ENCODE results near the gene ETV2. TPM values are rescaled to one million over a fixed set of nuclear protein-coding genes. Genes with fewer than 3 reads are reported as not detected.

Gene ETV2
- total and polyA plus RNA-seq, 2 of the 4 experiments (the other 2 are of a cell fraction): 1.2 TPM; not detected in 1

DNA sequence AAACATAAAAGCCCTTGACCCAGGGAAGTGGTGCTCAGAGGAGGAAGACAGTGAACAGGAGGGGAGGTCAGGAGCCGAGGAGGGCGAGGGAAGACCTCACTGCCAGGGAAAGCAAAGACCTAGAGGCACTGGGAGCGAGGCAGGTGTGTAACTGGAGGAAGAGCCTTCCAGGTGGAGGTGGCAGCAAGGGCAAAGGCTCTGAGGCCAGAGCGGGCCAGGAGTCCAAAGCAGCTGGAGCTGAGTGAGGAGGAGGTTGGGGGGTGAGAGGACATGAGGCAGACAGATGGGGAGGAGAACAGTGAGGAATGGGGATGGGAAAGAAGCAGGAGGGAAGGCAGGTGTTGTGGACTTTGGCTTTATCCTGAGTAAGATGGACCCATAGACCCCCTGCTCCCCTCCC lies 28.4 kb downstream of the ETV2 start:
- H3K14ac ChIP-seq (replicated peaks; ENCODE audit: low read depth, low read length): no peak overlapping the region
- intact Hi-C loops (cut with micrococcal nuclease): no loop called here
- H3K23ac ChIP-seq (ENCODE audit: low read depth, low read length): no peak overlapping the region
- no peak for TF ChIP-seq MAFK (IDR thresholded peaks at IDR 0.05; ENCODE audit: low read depth, low read length)
- no peak for TF ChIP-seq SMC3 (IDR thresholded peaks at IDR 0.05; ENCODE audit: low read depth, low read length)
- TF ChIP-seq NFE2L2 (IDR thresholded peaks at IDR 0.05; ENCODE audit: low read depth, low read length): no peak
- no peak for TF ChIP-seq RFX5 (IDR thresholded peaks at IDR 0.05; ENCODE audit: low read depth, low read length)
- TF ChIP-seq BHLHE40 (IDR thresholded peaks at IDR 0.05; ENCODE audit: low read depth, low read length): no peak
- no peak for TF ChIP-seq RCOR1 (IDR thresholded peaks at IDR 0.05; ENCODE audit: insufficient replicate concordance, low read length)
- no peak for TF ChIP-seq MAZ (IDR thresholded peaks at IDR 0.05; ENCODE audit: borderline replicate concordance, low read depth, low read length)
- no peak for TF ChIP-seq POLR2A (IDR thresholded peaks at IDR 0.05; ENCODE audit: low read depth, low read length)
- no peak overlapping the region for H3K4ac ChIP-seq (ENCODE audit: low read depth, low read length)
- dilution Hi-C loops (cut with HindIII; ENCODE audit: low sequenced_read_pairs, unreplicated experiment): no loop called here
- H4K8ac ChIP-seq (ENCODE audit: low read depth in 2 of 2, low read length in 2 of 2): no peak overlapping the region
- H2BK15ac ChIP-seq (ENCODE audit: low read depth, low read length): no peak overlapping the region
- no peak overlapping the region for H4K91ac ChIP-seq (ENCODE audit: insufficient read depth, low read depth, low read length)
- no peaks in the 10 kb centered on the region for H3K9me1 ChIP-seq (ENCODE audit: insufficient read depth, low read length)
- H3K56ac ChIP-seq (ENCODE audit: extremely low read depth, insufficient read depth, low read length): no peak overlapping the region
- no peak overlapping the region for H3K4me2 ChIP-seq (ENCODE audit: low read depth, low read length)
- H3K27ac ChIP-seq (ENCODE audit: insufficient read depth, low read length): no peak overlapping the region
- in situ Hi-C loops (cut with MboI; ENCODE audit: low sequenced_read_pairs): no loop called here
- no peaks in the 10 kb centered on the region for H3K79me1 ChIP-seq (ENCODE audit: low read depth in 1 of 2, low read length in 2 of 2)
- ATAC-seq (ENCODE audit: low read depth): no peak
- ChIA-PET POLR2A (ENCODE audit: unreplicated experiment) (no interaction called here), CTCF (interaction anchor here (0.6 kb wide), 1 partner anchor 1545 kb away, joined by 3 read pairs; no protein-coding TSS in a partner anchor)
- H4K5ac ChIP-seq (ENCODE audit: low read depth, low read length): no peak overlapping the region
- 0 out of 2 replicates have a peak, but pooled peaks cover 3% of the 10 kb centered on the region for H4K20me1 ChIP-seq (ENCODE audit: insufficient read depth, low read length)
- no peaks in the 10 kb centered on the region for H3K9me3 ChIP-seq (ENCODE audit: control insufficient read depth, insufficient read depth, low read length)
- 40% methylated on average over 2 of the region's 4 CpGs; no CpG with 5 or more reads in 1 of the 2 experiments for WGBS, 2 experiments (ENCODE audit: extremely low coverage in 2 of 2, insufficient read length in 1 of 2)
- no peak for DNase-seq
- H2BK5ac ChIP-seq (ENCODE audit: low read depth, low read length, poor library complexity, severe bottlenecking): no peak overlapping the region
- no peaks in the 10 kb centered on the region for H3K4me1 ChIP-seq (ENCODE audit: control insufficient read depth, insufficient read depth, low read length)
- no peak overlapping the region for H3K9ac ChIP-seq (ENCODE audit: low read depth, low read length)
- H3K36me3 ChIP-seq (ENCODE audit: control insufficient read depth, insufficient read depth, low read length): peaks cover 6% of the 10 kb centered on the region; the same call in 1 of the 2 replicates
- no peak overlapping the region for H2AFZ ChIP-seq (replicated peaks; ENCODE audit: low read length, poor library complexity)
- no peak overlapping the region for H3K18ac ChIP-seq (ENCODE audit: low read depth, low read length)
- no peak overlapping the region for H3K4me3 ChIP-seq (ENCODE audit: insufficient read depth, low read depth, low read length)
- no peak overlapping the region for H2AK5ac ChIP-seq (ENCODE audit: low read depth, low read length)
- no TSS peak for BruUV-seq (replicated peaks)
- H2AK9ac ChIP-seq (replicated peaks; ENCODE audit: low read depth, low read length, poor library complexity): no peak overlapping the region
- H3K27me3 ChIP-seq (ENCODE audit: control insufficient read depth, insufficient read depth, low read length): peaks cover 5% of the 10 kb centered on the region; the same call in 1 of the 2 replicates
- no peak overlapping the region for H2BK120ac ChIP-seq (ENCODE audit: low read depth, low read length)
- no peak overlapping the region for H2BK20ac ChIP-seq (ENCODE audit: low read depth, low read length)
